Activated CD8-positive, alpha-beta T cell treated with anti-CD3 and anti-CD28 coated beads for 36 hours (primary cell): ENCODE measurements around the gene ATP2A1. TPM values are rescaled to one million over a fixed set of nuclear protein-coding genes. Genes with fewer than 3 reads are reported as not detected.
A peak's percentile ranks its signal among the peaks of the same experiment; 100 is the strongest.
"Not testable (repeated sequence)": the region's sequence is repeated elsewhere in the genome, so short reads cannot be mapped to it uniquely, and the experiment has no call there.

Experiments used
- ATAC-seq: fragments of 200-7000 bp; cut with Tn5 transposase; one replicate; pipeline ENCODE4 v1.10.0; 2021; ENCODE audit warnings: mild to moderate bottlenecking, moderate library complexity
- CTCF ChIA-PET: fragments of 350-600 bp; sonication (Branson Sonifier 250); formaldehyde crosslinking; loops from one replicate; lab custom pipeline; 2021; ENCODE audit warnings: antibody characterized with exemption; lab: Charles Lee
- POLR2A ChIA-PET: fragments of 350-600 bp; sonication (Branson Sonifier 250); formaldehyde crosslinking; loops from one replicate; lab custom pipeline; 2021; ENCODE audit warnings: antibody characterized with exemption; lab: Charles Lee
- DNase-seq: peaks from one replicate; pipeline ENCODE4 v3.0.0-alpha.2; 2020
- H3K27ac Mint-ChIP-seq: one replicate; pipeline ENCODE4 v1.8.0; 2021; ENCODE audit warnings: mild to moderate bottlenecking, mixed read lengths
- H3K27me3 Mint-ChIP-seq: one replicate; pipeline ENCODE4 v1.8.0; 2021; ENCODE audit warnings: mixed read lengths
- H3K36me3 Mint-ChIP-seq: one replicate; pipeline ENCODE4 v1.8.0; 2021; ENCODE audit warnings: low read depth, mixed read lengths
- H3K4me1 Mint-ChIP-seq: one replicate; pipeline ENCODE4 v1.8.0; 2021; ENCODE audit warnings: low read depth, mixed read lengths
- H3K4me3 Mint-ChIP-seq: one replicate; pipeline ENCODE4 v1.8.0; 2021; ENCODE audit warnings: mild to moderate bottlenecking, moderate library complexity, mixed read lengths
- H3K9me3 Mint-ChIP-seq: one replicate; pipeline ENCODE4 v1.8.0; 2021; ENCODE audit warnings: mixed read lengths
- CTCF ChIP-seq: fragments of 200-600 bp; IDR thresholded peaks from one replicate; pipeline ENCODE4 v1.8.0; 2022; ENCODE audit warnings: antibody characterized with exemption, mild to moderate bottlenecking
- intact Hi-C: fragments of 100-400 bp; cut with micrococcal nuclease; formaldehyde crosslinking; loops from one replicate; pipeline ENCODE4 v1.10.0; 2022
- total RNA-seq, 2 experiments: library from RNA; stranded (reverse); gene quantifications; one replicate each; pipeline ENCODE4 v1.2.3, GENCODE V29; 2021

Gene ATP2A1
- total RNA-seq, 2 experiments from 2014 or later = 2.1 to 2.5 TPM

- Mint-ChIP-seq H3K4me1 (peaks cover 13% of the 10 kb centered on the region), H3K4me3 (no peak overlapping the region)
- POLR2A ChIA-PET = interaction anchor here (2.7 kb wide), 1 partner anchor 14 kb away, joined by 8 read pairs; the partner anchor contains the start of gene RABEP2
Observed at GRCh38 chr16:28938721-28939120, 60.4 kb downstream of the ATP2A1 start.

GRCh38 chr16:28939825-28940224, 61.5 kb downstream of the ATP2A1 start:
- H3K27me3 Mint-ChIP-seq, ATAC-seq, H3K4me3 Mint-ChIP-seq, H3K36me3 Mint-ChIP-seq, H3K27ac Mint-ChIP-seq, H3K9me3 Mint-ChIP-seq, CTCF ChIA-PET, DNase-seq: not testable (repeated sequence)
- POLR2A ChIA-PET = interaction anchor here (2.7 kb wide), 1 partner anchor 15 kb away, joined by 8 read pairs; the partner anchor contains the start of gene RABEP2
- peaks cover 13% of the 10 kb centered on the region for H3K4me1 Mint-ChIP-seq
- intact Hi-C loops = loop anchor here (5.0 kb wide), 1 partner anchor 68 kb away; no protein-coding TSS in a partner anchor

More at GRCh38 chr16:28938721-28939120, 60.4 kb downstream of the ATP2A1 start:
- ATAC-seq (no peak), DNase-seq (no peak)
- H3K36me3 Mint-ChIP-seq = no peaks in the 10 kb centered on the region
- H3K27me3 Mint-ChIP-seq = no peaks in the 10 kb centered on the region
- CTCF ChIA-PET = no interaction called here
- intact Hi-C loops = loop anchor here (5.0 kb wide), 1 partner anchor 66 kb away; no protein-coding TSS in a partner anchor
- no peak overlapping the region for H3K27ac Mint-ChIP-seq
- H3K9me3 Mint-ChIP-seq = no peaks in the 10 kb centered on the region
- TF ChIP-seq CTCF = no peak

GRCh38 chr16:28943281-28943680, 65.0 kb downstream of the ATP2A1 start:
- no peaks in the 10 kb centered on the region for H3K9me3 Mint-ChIP-seq
- DNase-seq (no peak), ATAC-seq (no peak)
- no peaks in the 10 kb centered on the region for H3K36me3 Mint-ChIP-seq
- POLR2A ChIA-PET = interaction anchor here (0.7 to 1.3 kb wide), 4 partner anchors 19 to 358 kb away, joined by 3 to 4 read pairs (median 4); partner anchors contain the start of gene ATXN2L
- H3K4me1 Mint-ChIP-seq = peaks cover 8% of the 10 kb centered on the region
- no peak for TF ChIP-seq CTCF
- H3K4me3 Mint-ChIP-seq = no peak overlapping the region
- H3K27ac Mint-ChIP-seq = no peak overlapping the region
- intact Hi-C loops = no loop called here
- CTCF ChIA-PET = interaction anchor here (2.1 to 5.2 kb wide), 5 partner anchors 15 to 96 kb away, joined by 5 to 87 read pairs (median 39); partner anchors contain the start of genes CD19, RABEP2, SH2B1 and TUFM
- no peaks in the 10 kb centered on the region for H3K27me3 Mint-ChIP-seq

GRCh38 chr16:28946681-28947080, 68.4 kb downstream of the ATP2A1 start:
- Mint-ChIP-seq H3K27ac (no peak overlapping the region), H3K27me3 (no peaks in the 10 kb centered on the region), H3K36me3 (peaks cover 6% of the 10 kb centered on the region), H3K9me3 (no peaks in the 10 kb centered on the region), H3K4me3 (no peak overlapping the region), H3K4me1 (peaks cover 11% of the 10 kb centered on the region)
- intact Hi-C loops = no loop called here
- CTCF ChIA-PET = interaction anchor here (0.9 to 5.2 kb wide), 4 partner anchors 19 to 100 kb away, joined by 3 to 87 read pairs (median 18); partner anchors contain the start of genes CD19, RABEP2 and TUFM
- POLR2A ChIA-PET = no interaction called here
- TF ChIP-seq CTCF = no peak
- DNase-seq (no peak), ATAC-seq (no peak)

GRCh38 chr16:28950648-28951409, 72.5 kb downstream of the ATP2A1 start, which contains the start of gene NFATC2IP:
Gene NFATC2IP, plus strand, starts transcription at chr16:28950937. Its CDS starts 75 bp downstream, at chr16:28951012.
- H3K36me3 Mint-ChIP-seq = peaks cover 31% of the 10 kb centered on the region
- ATAC-seq = peak; percentile 96
- H3K4me1 Mint-ChIP-seq = peaks cover 25% of the 10 kb centered on the region
- no peaks in the 10 kb centered on the region for H3K27me3 Mint-ChIP-seq
- no peaks in the 10 kb centered on the region for H3K9me3 Mint-ChIP-seq
- peak; percentile 100 for DNase-seq
- ChIA-PET POLR2A (interaction anchor here (0.6 to 2.2 kb wide), 11 partner anchors 12 to 128 kb away, joined by 3 to 9 read pairs (median 4); partner anchors contain the start of genes ATXN2L, LAT, SH2B1 and TUFM), CTCF (interaction anchor here (1.0 to 2.6 kb wide), 3 partner anchors 14 to 104 kb away, joined by 3 to 15 read pairs (median 3); partner anchors contain the start of gene SPNS1)
- intact Hi-C loops = no loop called here
- H3K4me3 Mint-ChIP-seq = peak within 1 kb of the TSS; percentile 96
- TF ChIP-seq CTCF = no peak
- H3K27ac Mint-ChIP-seq = peak within 1 kb of the TSS; percentile 90
